ENCODE results near the gene CHPF. TPM values are rescaled to one million over a fixed set of nuclear protein-coding genes. Genes with fewer than 3 reads are reported as not detected.

Gene CHPF
- total and polyA plus RNA-seq, 4 experiments from 2014 or later = 7.5 to 8.5 (median 7.9) TPM

- Mint-ChIP-seq H3K9me3 (peaks cover 0 to 2% (median 0%) of the 10 kb centered on the region in 8 donors), H3K27ac (no peak overlapping the region), H3K4me3 (no peak overlapping the region), H3K36me3 (no peaks in the 10 kb centered on the region), H3K27me3 (peaks cover 21 to 39% of the 10 kb centered on the region in 2 donors), H3K4me1 (peaks cover 5 to 18% (median 10%) of the 10 kb centered on the region in 4 donors)
- no peak overlapping the region for H3K4me3 ChIP-seq (ENCODE audit: low read length in 2 of 2)
- H3K36me3 ChIP-seq (ENCODE audit: insufficient read depth, low read length) = no peaks in the 10 kb centered on the region
- no peak overlapping the region for H3K27ac ChIP-seq (ENCODE audit: low read depth, low read length)
- no peaks in the 10 kb centered on the region for H3K9me3 ChIP-seq (ENCODE audit: control insufficient read depth in 1 of 2, low read length in 2 of 2)
- peaks cover 11% of the 10 kb centered on the region for H3K27me3 ChIP-seq (ENCODE audit: insufficient read depth, low read length)
- CTCF ChIA-PET (ENCODE audit: partially characterized antibody) = interaction anchor here (7.1 kb wide), 1 partner anchor 14 kb away, joined by 45 read pairs; the partner anchor contains the start of genes CHPF and TMEM198
- POLR2A ChIA-PET (ENCODE audit: partially characterized antibody) = no interaction called here
- peak in 1 of 5 donors; percentile 36 for DNase-seq
- H3K4me1 ChIP-seq (ENCODE audit: insufficient read depth, low read length) = peaks cover 18% of the 10 kb centered on the region
- intact Hi-C loops (cut with micrococcal nuclease) = no loop called here
Observed at GRCh38 chr2:219555956-219556355, 12.3 kb upstream of the CHPF start.

- ChIA-PET CTCF (ENCODE audit: partially characterized antibody) (interaction anchor here (7.1 kb wide), 1 partner anchor 12 kb away, joined by 45 read pairs; the partner anchor contains the start of genes CHPF and TMEM198), POLR2A (ENCODE audit: partially characterized antibody) (interaction anchor here (0.9 kb wide), 1 partner anchor 10 kb away, joined by 3 read pairs; the partner anchor contains the start of genes CHPF and TMEM198)
- H3K27ac Mint-ChIP-seq = peak overlapping the region in 1 of 7 donors; percentile 63
- peak in 1 of 5 donors; percentile 14 for DNase-seq
- H3K9me3 ChIP-seq (ENCODE audit: control insufficient read depth in 1 of 2, low read length in 2 of 2) = no peaks in the 10 kb centered on the region
- H3K4me1 Mint-ChIP-seq = peaks cover 5 to 18% (median 10%) of the 10 kb centered on the region in 4 donors
- H3K4me3 ChIP-seq (ENCODE audit: low read length in 2 of 2) = no peak overlapping the region
- H3K27ac ChIP-seq (ENCODE audit: low read depth, low read length) = no peak overlapping the region
- H3K4me1 ChIP-seq (ENCODE audit: insufficient read depth, low read length) = peaks cover 18% of the 10 kb centered on the region
- intact Hi-C loops (cut with micrococcal nuclease) = no loop called here
- peaks cover 24 to 46% of the 10 kb centered on the region in 2 donors for H3K27me3 Mint-ChIP-seq
- H3K36me3 Mint-ChIP-seq = no peaks in the 10 kb centered on the region
- peaks cover 0 to 2% (median 0%) of the 10 kb centered on the region in 8 donors for H3K9me3 Mint-ChIP-seq
- no peaks in the 10 kb centered on the region for H3K36me3 ChIP-seq (ENCODE audit: insufficient read depth, low read length)
- H3K4me3 Mint-ChIP-seq = no peak overlapping the region
- peaks cover 11% of the 10 kb centered on the region for H3K27me3 ChIP-seq (ENCODE audit: insufficient read depth, low read length)
Observed at GRCh38 chr2:219554350-219554749, 10.7 kb upstream of the CHPF start.

GRCh38 chr2:219553463-219553963 is 9.9 kb upstream of the CHPF start:
- Mint-ChIP-seq H3K9me3 (peaks cover 0 to 3% (median 0%) of the 10 kb centered on the region in 8 donors), H3K36me3 (no peaks in the 10 kb centered on the region), H3K27me3 (peaks cover 23 to 48% of the 10 kb centered on the region in 2 donors), H3K4me3 (peak overlapping the region; percentile 46 to 77 (median 58)), H3K27ac (peak overlapping the region in 2 of 7 donors; percentile 52 to 63), H3K4me1 (peaks cover 5 to 18% (median 10%) of the 10 kb centered on the region in 4 donors)
- H3K9me3 ChIP-seq (ENCODE audit: control insufficient read depth in 1 of 2, low read length in 2 of 2) = no peaks in the 10 kb centered on the region
- CTCF ChIA-PET (ENCODE audit: partially characterized antibody) = interaction anchor here (1.2 to 7.1 kb wide), 2 partner anchors 11 to 88 kb away, joined by 3 to 45 read pairs; partner anchors contain the start of genes CHPF and TMEM198
- no peak overlapping the region for H3K27ac ChIP-seq (ENCODE audit: low read depth, low read length)
- peak in 1 of 5 donors; percentile 23 for DNase-seq
- POLR2A ChIA-PET (ENCODE audit: partially characterized antibody) = interaction anchor here (0.9 to 2.3 kb wide), 3 partner anchors 9 to 44 kb away, joined by 3 to 10 read pairs (median 9); partner anchors contain the start of genes CHPF, STK11IP and TMEM198
- H3K36me3 ChIP-seq (ENCODE audit: insufficient read depth, low read length) = no peaks in the 10 kb centered on the region
- intact Hi-C loops (cut with micrococcal nuclease) = loop anchor here (2.0 kb wide), 1 partner anchor 43 kb away; the partner anchor contains the start of gene STK11IP
- peaks cover 18% of the 10 kb centered on the region for H3K4me1 ChIP-seq (ENCODE audit: insufficient read depth, low read length)
- H3K4me3 ChIP-seq (ENCODE audit: low read length in 2 of 2) = no peak overlapping the region
- H3K27me3 ChIP-seq (ENCODE audit: insufficient read depth, low read length) = peaks cover 11% of the 10 kb centered on the region

GRCh38 chr2:219553168-219553417 is 9.5 kb upstream of the CHPF start:
- peak overlapping the region in 1 of 7 donors; percentile 63 for H3K27ac Mint-ChIP-seq
- CTCF ChIA-PET (ENCODE audit: partially characterized antibody) = interaction anchor here (1.2 to 7.1 kb wide), 3 partner anchors 8 to 89 kb away, joined by 3 to 45 read pairs (median 9); partner anchors contain the start of genes CHPF and TMEM198

GRCh38 chr2:219552382-219553167 is 9.0 kb upstream of the CHPF start:
- H3K27ac Mint-ChIP-seq = peak overlapping the region in 2 of 7 donors; percentile 22 to 79
- peaks cover 11% of the 10 kb centered on the region for H3K27me3 ChIP-seq (ENCODE audit: insufficient read depth, low read length)

More at GRCh38 chr2:219553168-219553417, 9.5 kb upstream of the CHPF start:
- Histone ChIP-seq H3K4me3 (ENCODE audit: low read length in 2 of 2) (peak overlapping the region in 1 of 2 donors; percentile 44), H3K4me1 (ENCODE audit: insufficient read depth, low read length) (peaks cover 18% of the 10 kb centered on the region), H3K27ac (ENCODE audit: low read depth, low read length) (no peak overlapping the region), H3K9me3 (ENCODE audit: control insufficient read depth in 1 of 2, low read length in 2 of 2) (no peaks in the 10 kb centered on the region), H3K27me3 (ENCODE audit: insufficient read depth, low read length) (peaks cover 11% of the 10 kb centered on the region), H3K36me3 (ENCODE audit: insufficient read depth, low read length) (no peaks in the 10 kb centered on the region)
- intact Hi-C loops (cut with micrococcal nuclease) = loop anchor here (2.0 kb wide), 1 partner anchor 44 kb away; the partner anchor contains the start of gene STK11IP
- no peaks in the 10 kb centered on the region for H3K36me3 Mint-ChIP-seq
- H3K9me3 Mint-ChIP-seq = peaks cover 0 to 3% (median 0%) of the 10 kb centered on the region in 8 donors
- peaks cover 5 to 18% (median 10%) of the 10 kb centered on the region in 4 donors for H3K4me1 Mint-ChIP-seq
- H3K27me3 Mint-ChIP-seq = peaks cover 25 to 52% of the 10 kb centered on the region in 2 donors
- H3K4me3 Mint-ChIP-seq = peak overlapping the region; percentile 46 to 77 (median 58)
- no peak for DNase-seq
- POLR2A ChIA-PET (ENCODE audit: partially characterized antibody) = interaction anchor here (1.8 to 2.3 kb wide), 2 partner anchors 10 to 44 kb away, joined by 9 to 10 read pairs; partner anchors contain the start of genes CHPF, STK11IP and TMEM198

GRCh38 chr2:219551441-219552381 is 8.1 kb upstream of the CHPF start:
- peaks cover 18% of the 10 kb centered on the region for H3K4me1 ChIP-seq (ENCODE audit: insufficient read depth, low read length)
- peaks cover 11% of the 10 kb centered on the region for H3K27me3 ChIP-seq (ENCODE audit: insufficient read depth, low read length)
- intact Hi-C loops (cut with micrococcal nuclease) = loop anchor here (1.0 to 2.0 kb wide), 2 partner anchors 8 to 45 kb away; partner anchors contain the start of genes CHPF and STK11IP
- no peaks in the 10 kb centered on the region for H3K36me3 Mint-ChIP-seq
- H3K36me3 ChIP-seq (ENCODE audit: insufficient read depth, low read length) = no peaks in the 10 kb centered on the region
- DNase-seq = peak in 3 of 5 donors; percentile 18 to 31 (median 28)
- peaks cover 0 to 3% (median 0%) of the 10 kb centered on the region in 8 donors for H3K9me3 Mint-ChIP-seq
- H3K4me3 Mint-ChIP-seq = peak overlapping the region; percentile 51 to 86 (median 75)
- H3K9me3 ChIP-seq (ENCODE audit: control insufficient read depth in 1 of 2, low read length in 2 of 2) = no peaks in the 10 kb centered on the region
- ChIA-PET CTCF (ENCODE audit: partially characterized antibody) (interaction anchor here (1.6 to 7.1 kb wide), 2 partner anchors 10 kb away, joined by 9 to 45 read pairs; partner anchors contain the start of genes CHPF and TMEM198), POLR2A (ENCODE audit: partially characterized antibody) (interaction anchor here (1.2 to 2.3 kb wide), 3 partner anchors 8 to 46 kb away, joined by 3 to 10 read pairs (median 9); partner anchors contain the start of genes CHPF, OBSL1, STK11IP and TMEM198)
- no peak overlapping the region for H3K27ac ChIP-seq (ENCODE audit: low read depth, low read length)
- peak overlapping the region; percentile 11 to 44 for H3K4me3 ChIP-seq (ENCODE audit: low read length in 2 of 2)
- H3K4me1 Mint-ChIP-seq = peaks cover 5 to 18% (median 10%) of the 10 kb centered on the region in 4 donors
- peak overlapping the region in 4 of 7 donors; percentile 22 to 79 (median 29) for H3K27ac Mint-ChIP-seq
- H3K27me3 Mint-ChIP-seq = peaks cover 25 to 52% of the 10 kb centered on the region in 2 donors

More at GRCh38 chr2:219552382-219553167, 9.0 kb upstream of the CHPF start:
- Mint-ChIP-seq H3K4me1 (peaks cover 5 to 18% (median 10%) of the 10 kb centered on the region in 4 donors), H3K36me3 (no peaks in the 10 kb centered on the region), H3K4me3 (peak overlapping the region; percentile 51 to 86 (median 75)), H3K9me3 (peaks cover 0 to 3% (median 0%) of the 10 kb centered on the region in 8 donors), H3K27me3 (peaks cover 25 to 52% of the 10 kb centered on the region in 2 donors)
- DNase-seq = peak; percentile 70 to 79 (median 76)
- no peaks in the 10 kb centered on the region for H3K9me3 ChIP-seq (ENCODE audit: control insufficient read depth in 1 of 2, low read length in 2 of 2)
- POLR2A ChIA-PET (ENCODE audit: partially characterized antibody) = interaction anchor here (1.8 to 2.3 kb wide), 2 partner anchors 9 to 45 kb away, joined by 9 to 10 read pairs; partner anchors contain the start of genes CHPF, STK11IP and TMEM198
- CTCF ChIA-PET (ENCODE audit: partially characterized antibody) = interaction anchor here (1.2 to 7.1 kb wide), 3 partner anchors 9 to 89 kb away, joined by 3 to 45 read pairs (median 9); partner anchors contain the start of genes CHPF and TMEM198
- no peak overlapping the region for H3K27ac ChIP-seq (ENCODE audit: low read depth, low read length)
- peak overlapping the region; percentile 11 to 44 for H3K4me3 ChIP-seq (ENCODE audit: low read length in 2 of 2)
- H3K36me3 ChIP-seq (ENCODE audit: insufficient read depth, low read length) = no peaks in the 10 kb centered on the region
- peaks cover 18% of the 10 kb centered on the region for H3K4me1 ChIP-seq (ENCODE audit: insufficient read depth, low read length)
- intact Hi-C loops (cut with micrococcal nuclease) = loop anchor here (1.0 to 2.0 kb wide), 2 partner anchors 9 to 44 kb away; partner anchors contain the start of genes CHPF and STK11IP

All from CD4-positive, alpha-beta memory T cell (primary cell).